GM10248 (cell line): Measurements from ENCODE around the gene RHOBTB3.

Source experiments
- CTCF ChIA-PET: fragments of 300-600 bp; sonication (Branson Sonifier 250); formaldehyde crosslinking; extraction: SDS; loops from one replicate; lab custom pipeline; 2021; ENCODE audit warnings: antibody characterized with exemption; lab: Yijun Ruan, JAX
- POLR2A ChIA-PET: fragments of 350-650 bp; sonication (Branson Sonifier 250); formaldehyde crosslinking; extraction: SDS; loops from one replicate; lab custom pipeline; 2020; ENCODE audit warnings: antibody characterized with exemption; lab: Yijun Ruan, JAX
- DNase-seq: peaks from one replicate; pipeline ENCODE4 v3.0.0; 2012; ENCODE audit errors: extremely low spot score
- TF ChIP-seq, protein P1 (sequence below): IDR thresholded peaks from 2 replicates; pipeline ENCODE4 v1.5.1; 2012; ENCODE audit warnings: mild to moderate bottlenecking, low read depth; ENCODE audit errors: extremely low read depth, missing control alignments, control extremely low read depth

Gene RHOBTB3

DNA sequence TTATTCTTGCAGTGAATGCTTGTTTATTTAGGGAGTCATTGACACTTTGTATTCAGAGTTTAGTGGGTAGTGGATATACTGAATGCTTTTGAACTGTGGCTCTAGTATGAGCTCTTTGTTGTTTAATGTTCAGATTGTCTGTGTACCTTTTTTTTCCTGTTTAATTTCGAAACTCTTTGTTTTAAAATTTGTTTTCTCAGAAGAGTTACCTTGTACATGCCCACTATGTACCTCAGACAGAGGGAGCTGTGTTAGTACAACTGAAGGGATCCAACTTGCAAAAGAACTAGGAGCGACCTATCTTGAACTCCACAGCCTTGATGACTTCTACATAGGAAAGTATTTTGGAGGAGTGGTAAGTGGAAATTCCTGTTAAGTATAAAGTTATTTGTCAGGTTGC lies 17.0 kb downstream of the RHOBTB3 start:
- ChIA-PET POLR2A (no interaction called here), CTCF (interaction anchor here (1.0 to 2.3 kb wide), 2 partner anchors 33 to 42 kb away, joined by 3 to 9 read pairs; no protein-coding TSS in a partner anchor)
- no peak for DNase-seq
- TF ChIP-seq, protein P1, sequence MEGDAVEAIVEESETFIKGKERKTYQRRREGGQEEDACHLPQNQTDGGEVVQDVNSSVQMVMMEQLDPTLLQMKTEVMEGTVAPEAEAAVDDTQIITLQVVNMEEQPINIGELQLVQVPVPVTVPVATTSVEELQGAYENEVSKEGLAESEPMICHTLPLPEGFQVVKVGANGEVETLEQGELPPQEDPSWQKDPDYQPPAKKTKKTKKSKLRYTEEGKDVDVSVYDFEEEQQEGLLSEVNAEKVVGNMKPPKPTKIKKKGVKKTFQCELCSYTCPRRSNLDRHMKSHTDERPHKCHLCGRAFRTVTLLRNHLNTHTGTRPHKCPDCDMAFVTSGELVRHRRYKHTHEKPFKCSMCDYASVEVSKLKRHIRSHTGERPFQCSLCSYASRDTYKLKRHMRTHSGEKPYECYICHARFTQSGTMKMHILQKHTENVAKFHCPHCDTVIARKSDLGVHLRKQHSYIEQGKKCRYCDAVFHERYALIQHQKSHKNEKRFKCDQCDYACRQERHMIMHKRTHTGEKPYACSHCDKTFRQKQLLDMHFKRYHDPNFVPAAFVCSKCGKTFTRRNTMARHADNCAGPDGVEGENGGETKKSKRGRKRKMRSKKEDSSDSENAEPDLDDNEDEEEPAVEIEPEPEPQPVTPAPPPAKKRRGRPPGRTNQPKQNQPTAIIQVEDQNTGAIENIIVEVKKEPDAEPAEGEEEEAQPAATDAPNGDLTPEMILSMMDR = no peak

DNA sequence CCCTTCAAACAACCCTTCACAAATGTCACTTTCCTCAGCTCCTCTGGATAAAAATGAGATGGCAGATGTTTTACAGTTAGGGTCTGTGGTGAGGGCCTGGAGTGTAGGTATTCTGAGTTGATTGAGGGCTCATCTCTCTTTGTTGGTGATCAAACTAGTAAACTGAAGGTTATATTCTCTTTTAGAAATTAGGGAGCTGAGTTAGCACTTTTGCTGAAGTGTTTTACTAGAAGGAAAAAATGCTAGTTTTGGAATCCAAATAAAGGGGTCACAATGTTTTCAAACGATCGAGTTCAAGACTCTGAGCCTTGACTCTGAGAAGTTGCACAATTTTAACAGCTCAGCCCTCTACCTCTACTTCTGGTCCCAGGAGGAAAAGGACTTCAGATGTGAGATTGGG lies 23.4 kb downstream of the RHOBTB3 start:
- ChIA-PET CTCF (no interaction called here), POLR2A (no interaction called here)
- DNase-seq = no peak
- TF ChIP-seq, protein P1 = no peak

DNA sequence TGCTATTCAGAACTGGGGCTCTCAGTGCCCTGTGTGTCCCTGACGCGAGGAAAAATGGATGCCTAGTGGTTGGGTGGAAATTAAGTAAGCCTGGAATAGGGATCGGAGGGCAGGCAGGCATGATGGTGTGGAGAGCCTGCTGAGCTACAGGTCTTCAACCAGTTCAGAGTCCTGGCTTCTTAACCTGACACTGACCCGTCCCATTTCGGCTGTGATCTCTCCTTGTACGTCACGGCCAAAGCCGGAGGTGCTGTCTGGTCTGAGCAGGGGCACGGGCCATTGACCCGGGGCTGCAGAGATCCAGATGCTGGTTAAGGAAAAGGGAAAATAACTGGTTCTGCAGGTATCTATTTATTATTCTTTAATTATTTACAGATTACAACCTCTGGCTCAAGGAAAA lies 27.9 kb downstream of the RHOBTB3 start:
- POLR2A ChIA-PET = no interaction called here
- CTCF ChIA-PET = interaction anchor here (1.0 to 1.7 kb wide), 3 partner anchors 12 to 22 kb away, joined by 3 to 6 read pairs (median 4); no protein-coding TSS in a partner anchor
- no peak for DNase-seq
- TF ChIP-seq, protein P1 = no peak

DNA sequence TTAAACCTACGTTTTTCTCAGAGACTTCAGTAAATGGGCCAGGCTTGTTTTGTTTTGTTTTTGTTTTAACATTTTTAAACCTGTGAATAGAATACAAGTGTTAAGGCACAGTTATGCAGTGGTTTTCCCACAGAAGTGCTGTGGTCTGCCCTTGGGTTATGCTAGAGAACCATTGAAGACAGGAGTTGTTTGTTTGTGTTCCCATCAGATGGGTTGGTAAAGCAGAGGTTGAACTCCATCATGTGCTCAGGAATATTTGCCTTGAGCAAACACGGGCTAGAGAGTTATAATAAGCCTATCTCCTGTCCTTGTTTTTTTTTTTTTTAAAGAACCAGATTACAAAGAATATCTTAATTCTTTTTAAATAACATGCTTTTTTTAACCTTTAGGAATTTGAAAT lies 28.5 kb downstream of the RHOBTB3 start:
- POLR2A ChIA-PET = no interaction called here
- TF ChIP-seq, protein P1 = no peak
- no peak for DNase-seq
- CTCF ChIA-PET = interaction anchor here (0.9 to 1.7 kb wide), 2 partner anchors 10 to 18 kb away, joined by 4 to 6 read pairs; no protein-coding TSS in a partner anchor

DNA sequence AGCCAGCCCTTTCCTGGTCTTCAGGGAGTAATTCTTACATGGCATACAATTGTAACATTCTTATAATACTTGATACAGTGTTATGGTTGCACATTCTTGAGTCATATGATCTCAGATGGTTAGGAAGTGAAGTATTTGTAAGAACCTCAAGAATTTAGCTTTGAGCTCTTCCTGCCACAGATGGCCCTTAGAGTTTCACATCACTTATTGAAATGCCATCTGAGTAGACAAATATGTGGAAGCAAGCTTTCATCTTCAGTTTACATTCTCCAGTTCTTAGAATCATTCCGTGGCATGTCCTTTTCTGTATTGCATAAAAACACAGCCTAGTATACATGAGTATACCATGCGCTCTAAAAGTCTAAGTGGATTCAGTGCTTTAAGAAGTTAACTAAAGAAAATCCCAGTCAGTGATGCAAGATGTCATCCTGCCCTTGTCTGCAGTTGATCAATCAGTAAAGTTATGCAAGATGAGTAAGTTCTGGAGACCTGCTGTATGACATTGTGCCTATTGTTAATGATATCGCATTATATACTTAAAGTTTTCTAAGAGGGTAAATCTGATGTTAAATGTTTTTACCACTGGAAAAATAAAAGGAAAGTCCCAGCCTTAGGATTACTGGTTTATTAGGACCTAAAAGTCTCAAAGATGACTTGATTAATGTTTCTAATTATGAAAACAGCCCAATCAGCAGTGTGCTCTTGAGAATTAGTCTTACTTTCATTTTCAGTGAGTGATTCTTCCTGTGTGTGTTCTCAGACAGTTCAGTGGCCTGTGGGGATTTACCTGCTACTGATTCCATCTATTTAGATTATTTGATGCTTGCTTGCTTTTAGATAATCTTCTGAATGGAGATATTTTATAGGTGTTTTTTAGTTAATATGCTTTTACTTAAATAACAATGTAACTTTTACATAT lies 29.4 kb downstream of the RHOBTB3 start:
- ChIA-PET CTCF (interaction anchor here (0.9 to 2.6 kb wide), 2 partner anchors 9 to 11 kb away, joined by 6 to 16 read pairs; no protein-coding TSS in a partner anchor), POLR2A (no interaction called here)
- TF ChIP-seq, protein P1 = no peak
- DNase-seq = peak; percentile 64

DNA sequence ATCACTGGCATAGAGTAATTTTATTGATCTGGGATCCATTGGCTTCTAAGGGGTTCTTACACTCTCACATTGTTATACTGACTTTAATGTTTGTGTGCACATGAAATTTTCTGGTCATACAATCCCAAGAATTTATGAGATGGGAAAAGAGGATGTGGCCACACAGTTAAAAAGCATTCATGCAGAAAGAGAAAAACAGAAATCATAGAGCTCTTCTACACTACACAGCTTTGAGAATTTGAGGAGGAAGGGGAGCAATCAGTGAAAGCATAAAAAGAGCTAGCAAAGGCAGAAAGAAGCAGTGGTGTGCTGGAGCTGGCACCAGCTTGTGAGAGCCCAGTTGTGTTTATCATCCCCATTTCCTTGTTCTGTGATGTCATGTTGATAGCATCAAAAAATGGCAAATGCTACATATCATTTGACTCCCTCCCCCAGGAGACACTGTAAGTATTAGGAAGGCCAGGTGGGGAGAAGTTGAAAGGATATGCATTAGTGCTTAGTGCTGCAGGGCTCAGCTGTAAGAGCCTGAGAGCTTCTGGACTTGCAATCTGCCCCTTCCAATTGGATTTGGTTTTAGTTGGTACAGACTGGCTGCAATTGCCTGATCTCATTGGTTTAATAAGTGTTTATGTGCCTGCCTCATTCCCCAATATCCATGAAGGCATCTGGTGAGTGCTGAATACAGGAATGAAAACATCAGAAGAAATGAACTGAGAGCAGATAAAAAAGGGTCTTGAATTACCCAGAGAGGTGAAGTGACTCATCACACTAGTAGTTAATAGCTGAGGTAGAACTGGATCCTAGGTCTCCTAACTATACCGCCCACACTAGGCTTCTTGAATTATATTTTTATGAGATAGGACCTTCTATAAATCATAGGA lies 30.9 kb downstream of the RHOBTB3 start:
- ChIA-PET CTCF (interaction anchor here (0.8 to 2.6 kb wide), 10 partner anchors 10 to 574 kb away, joined by 3 to 16 read pairs (median 4); no protein-coding TSS in a partner anchor), POLR2A (no interaction called here)
- DNase-seq = no peak
- TF ChIP-seq, protein P1 = no peak
